M059J (cell line): ENCODE data around the gene LHPP. TPM values are rescaled to one million over a fixed set of nuclear protein-coding genes. Genes with fewer than 3 reads are reported as not detected.
"Not testable (repeated sequence)": the region's sequence is repeated elsewhere in the genome, so short reads cannot be mapped to it uniquely, and the experiment has no call there.

ENCODE experiments used
- DNase-seq: peaks from one replicate; pipeline ENCODE4 v3.0.0-alpha.2; 2012; ENCODE audit warnings: low read depth
- total RNA-seq: library from RNA; depleted of rRNA; stranded (reverse); fragments of >200 nt; shearing (Covaris generic); gene quantifications from 2 replicates; pipeline ENCODE4 v1.2.3, GENCODE V29; 2014

The LHPP gene
- total RNA-seq, 1 experiment from 2014 or later, result 17.3 TPM

DNA sequence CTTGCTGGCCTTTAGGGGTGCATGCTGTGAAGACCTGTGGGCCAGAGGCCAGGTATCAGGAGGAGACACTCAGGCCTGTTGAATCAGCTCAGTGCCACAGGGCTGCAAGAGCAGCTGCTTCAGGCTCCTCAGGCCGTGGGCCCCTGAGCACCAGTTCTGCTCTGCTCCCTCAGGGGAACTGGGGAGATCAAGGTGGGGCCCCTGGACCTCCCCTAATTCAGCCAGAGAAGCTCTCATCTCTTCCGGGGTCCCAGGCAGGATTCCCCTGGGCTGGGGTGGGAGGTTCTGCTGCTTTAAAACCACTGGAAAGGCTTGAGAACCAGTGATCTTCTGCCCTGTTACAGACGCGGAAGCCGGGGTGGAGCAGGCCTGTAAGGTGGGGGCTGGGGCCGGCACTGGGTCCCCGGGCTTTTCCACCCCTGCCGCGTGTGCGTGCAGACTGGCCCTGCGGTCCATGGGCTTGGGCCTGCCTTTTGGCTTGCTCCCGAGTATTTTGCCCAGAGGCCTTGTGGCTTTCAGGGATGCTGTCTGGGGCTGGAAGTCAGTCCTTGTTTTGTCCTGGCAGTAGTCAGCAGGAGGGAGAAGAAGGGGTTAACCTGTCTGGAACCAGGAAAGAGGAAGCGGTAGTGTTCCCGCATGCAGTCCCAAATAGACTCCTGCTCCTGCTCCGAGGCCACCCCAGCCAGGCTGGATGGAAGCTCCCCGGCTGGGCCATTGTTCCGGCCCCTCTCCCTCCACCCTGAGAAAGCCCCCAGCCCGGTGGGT, 74.3 kb downstream of the LHPP start:
- DNase-seq, result no peak

GRCh38 chr10:124536496-124537050, 75.0 kb downstream of the LHPP start:
- no peak for DNase-seq

GRCh38 chr10:124537166-124537725, 75.6 kb downstream of the LHPP start:
- DNase-seq, result no peak

GRCh38 chr10:124537891-124538290, 76.3 kb downstream of the LHPP start:
- no peak for DNase-seq

DNA sequence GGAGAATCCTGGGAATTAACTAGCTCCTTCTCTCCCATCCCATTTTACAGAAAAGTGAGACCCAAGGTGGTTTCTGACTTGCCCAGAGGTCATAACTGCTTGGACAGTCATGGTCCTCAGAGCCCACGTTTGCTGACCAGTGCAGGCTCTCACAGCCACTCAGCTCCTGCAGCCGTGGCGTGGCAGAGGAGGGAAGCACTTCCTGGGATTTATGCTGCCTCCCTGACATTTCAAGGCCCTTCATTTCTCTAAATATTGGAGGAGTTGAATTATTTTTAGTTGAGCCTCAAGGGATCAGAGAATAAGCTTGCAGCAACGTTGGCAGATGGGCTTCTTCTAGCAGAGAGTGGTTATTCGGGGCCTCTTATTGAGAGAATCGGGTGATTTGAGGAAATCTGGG, 77.1 kb downstream of the LHPP start:
- no peak for DNase-seq

DNA sequence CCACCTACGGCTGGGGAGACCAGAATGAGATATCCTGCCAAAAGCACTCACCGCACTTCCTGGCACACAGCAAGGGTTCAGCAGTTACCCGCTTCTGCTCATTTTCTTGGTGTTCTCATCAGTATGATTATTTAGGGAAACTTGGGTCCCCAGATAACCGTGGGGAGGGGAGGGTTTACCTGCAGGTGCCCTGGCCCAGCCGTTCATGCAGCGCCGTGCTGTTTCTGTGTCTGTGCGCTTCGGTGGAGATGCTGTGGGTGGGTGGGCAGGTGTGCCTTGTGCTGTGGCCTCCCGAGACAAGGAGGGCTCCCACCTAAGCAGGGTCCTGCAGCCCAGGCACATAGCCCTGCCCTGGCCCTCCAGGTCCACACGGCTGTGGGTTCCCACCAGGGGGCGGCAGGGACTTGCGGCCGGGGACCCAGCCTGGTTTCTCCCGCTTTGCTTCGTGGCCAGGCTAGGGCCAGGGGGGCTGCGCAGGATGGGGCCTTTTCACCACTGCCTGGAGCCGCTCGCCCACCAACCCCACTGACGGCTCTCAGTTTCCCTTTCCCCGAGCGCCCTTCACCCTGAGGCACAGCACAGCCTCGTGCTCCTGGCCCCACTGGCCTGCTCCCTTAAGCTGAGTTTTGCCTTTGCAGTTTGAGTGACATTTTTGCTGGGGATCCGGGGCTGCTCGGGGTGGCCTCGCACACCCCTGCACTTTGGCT, 78.5 kb downstream of the LHPP start:
- peak; percentile 12 for DNase-seq

DNA sequence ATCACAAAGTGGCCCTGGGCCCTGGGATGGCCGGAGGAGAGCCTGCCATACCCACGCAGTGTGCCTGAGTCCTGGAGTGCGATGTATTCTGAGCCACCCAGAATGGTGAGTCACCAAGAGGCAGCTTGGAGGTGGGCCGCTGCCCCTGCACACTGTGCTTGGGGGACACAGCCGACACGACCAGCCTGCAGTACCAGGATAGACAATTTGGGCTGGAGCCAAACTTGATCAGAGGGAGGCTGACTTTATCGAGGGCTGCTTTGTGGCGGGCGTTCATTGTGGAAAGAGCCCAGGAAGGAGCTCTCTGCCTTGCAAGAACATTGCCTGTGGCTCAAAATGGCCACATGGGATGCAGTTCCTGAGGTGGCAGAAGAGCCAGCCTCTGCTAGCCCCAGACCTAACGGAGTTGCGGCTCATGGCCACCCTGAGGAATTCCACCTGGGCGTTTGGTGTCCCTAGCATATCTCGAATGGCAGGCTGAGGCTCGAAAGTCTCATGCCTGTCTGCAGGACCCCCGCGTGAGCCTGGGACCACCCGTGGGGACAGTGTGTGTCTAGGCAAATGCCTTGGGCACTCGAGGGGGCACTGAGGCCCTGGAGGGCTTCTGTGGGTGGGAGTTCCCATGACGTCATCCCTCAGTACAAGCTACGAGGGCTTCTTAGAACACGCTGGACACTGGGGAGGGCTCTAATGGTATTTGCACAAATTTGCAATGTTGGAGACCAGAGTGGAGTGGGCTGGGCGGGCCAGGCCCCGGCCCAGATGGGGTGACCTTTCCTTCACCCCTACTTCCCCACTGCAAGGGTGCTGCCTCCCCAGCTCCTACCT, 79.7 kb downstream of the LHPP start:
- DNase-seq, result no peak

DNA sequence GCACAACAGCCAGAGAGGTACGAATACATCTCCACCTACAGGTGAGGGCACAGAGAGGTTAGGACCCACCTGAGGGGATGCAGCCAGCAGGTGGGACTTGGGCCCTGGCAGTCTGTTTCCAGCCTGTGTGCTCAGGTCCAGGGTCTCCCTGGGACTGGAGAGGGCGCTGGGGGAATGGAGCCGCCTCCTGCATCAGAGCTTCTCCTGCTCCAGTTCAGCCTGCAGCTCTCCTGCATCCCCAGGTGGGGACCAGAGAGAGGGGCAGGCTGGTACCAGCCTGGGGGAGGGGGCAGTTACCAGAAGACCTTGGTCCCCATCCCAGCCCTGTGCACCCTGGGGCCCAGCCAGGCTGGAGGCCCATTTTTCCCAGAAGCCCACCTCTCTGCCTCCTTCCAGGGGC, 80.7 kb downstream of the LHPP start:
- DNase-seq, result no peak

DNA sequence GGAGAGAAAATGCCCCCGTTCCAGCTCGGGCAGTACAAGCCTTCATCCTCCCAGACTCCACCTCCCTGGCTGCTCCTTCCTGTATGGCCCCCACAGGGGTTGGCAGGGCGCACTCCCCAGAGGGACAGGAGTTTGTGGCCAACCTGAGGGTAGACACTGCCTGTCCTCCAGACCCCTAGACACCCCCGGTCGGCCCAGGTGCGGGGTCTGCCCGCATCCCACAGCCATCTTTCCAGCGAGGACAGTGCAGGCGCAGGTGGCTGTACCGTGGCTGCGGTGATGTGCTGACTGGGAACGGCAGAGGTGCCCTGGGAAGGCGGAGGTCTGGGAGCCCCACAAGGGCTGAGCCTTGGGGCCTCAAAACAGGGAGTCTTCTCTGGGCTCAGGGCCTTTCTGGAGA, 81.5 kb downstream of the LHPP start:
- no peak for DNase-seq

DNA sequence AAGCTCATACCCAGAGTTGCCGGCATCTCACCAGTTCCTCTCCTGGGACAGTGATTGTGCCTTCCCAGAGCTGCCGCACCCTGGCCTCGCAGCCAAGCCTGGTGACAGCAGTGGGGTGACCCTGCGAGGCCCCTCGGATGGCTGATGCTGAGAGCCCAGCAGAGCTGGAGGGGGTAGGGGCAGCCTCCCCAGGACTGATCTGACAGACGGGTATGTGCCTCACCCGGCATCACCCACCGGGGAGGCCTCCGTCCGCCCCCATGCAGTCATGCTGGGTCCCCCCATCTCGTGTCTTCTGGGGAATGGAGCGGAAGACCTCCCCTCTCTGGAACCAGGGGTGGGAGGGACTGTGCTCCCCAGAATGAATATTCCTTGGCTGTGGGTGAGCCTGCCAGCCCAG, 82.3 kb downstream of the LHPP start:
- DNase-seq, result no peak

- DNase-seq, result no peak
Measured at GRCh38 chr10:124544711-124545110, 83.1 kb downstream of the LHPP start.

DNA sequence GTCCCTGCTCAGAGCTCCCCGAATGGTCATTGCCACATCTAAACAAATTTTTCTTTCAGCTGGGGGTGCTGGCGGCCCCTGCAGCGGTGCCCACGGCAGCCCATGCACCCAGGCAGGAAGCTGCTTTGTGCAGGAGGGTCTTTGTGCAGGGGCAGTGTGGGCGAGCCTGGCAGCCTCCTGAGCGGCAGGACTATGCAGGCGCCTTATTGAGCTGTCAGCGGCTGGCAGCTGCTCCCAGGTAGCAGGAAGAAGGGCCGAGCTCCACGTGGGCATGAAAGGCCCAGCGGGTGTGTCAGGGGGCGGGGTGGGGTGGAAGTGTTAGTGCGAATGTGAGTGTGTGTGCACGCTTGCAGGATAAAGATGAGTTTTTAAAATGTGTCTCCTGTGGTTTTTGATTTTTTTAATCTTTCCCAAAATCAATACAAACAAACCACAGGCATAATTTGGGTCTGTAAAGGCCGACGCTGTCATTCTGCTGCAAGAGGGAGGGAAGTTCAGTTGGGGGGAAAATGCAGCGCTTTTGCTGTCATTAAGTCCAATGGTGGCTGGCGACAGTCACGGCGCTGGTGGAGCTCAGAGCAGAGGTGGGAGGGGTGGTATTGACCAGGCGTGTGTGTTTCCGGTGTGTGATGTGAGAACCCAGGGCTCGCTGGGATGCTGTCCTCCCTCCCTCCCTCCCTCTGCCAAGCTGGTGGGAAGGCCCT, 83.9 kb downstream of the LHPP start:
- DNase-seq, result no peak

DNA sequence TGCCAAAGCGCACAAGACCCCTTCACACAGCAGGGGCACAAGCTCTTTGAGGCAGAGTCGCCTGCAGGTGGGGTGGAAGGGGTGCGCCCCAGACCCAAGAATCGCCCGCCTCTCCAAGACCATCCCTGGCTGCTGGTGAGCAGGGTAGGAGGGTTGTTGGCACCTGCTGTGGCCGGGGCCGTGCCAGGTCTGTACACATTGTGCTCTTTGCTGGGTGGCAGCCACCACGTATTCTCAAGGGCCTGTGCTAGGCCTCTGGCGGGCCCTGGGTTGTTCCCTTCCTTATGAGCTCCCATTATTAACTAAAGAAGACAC, 84.4 kb downstream of the LHPP start:
- no peak for DNase-seq

- no peak for DNase-seq
Measured at GRCh38 chr10:124546957-124547646, 85.5 kb downstream of the LHPP start.

DNA sequence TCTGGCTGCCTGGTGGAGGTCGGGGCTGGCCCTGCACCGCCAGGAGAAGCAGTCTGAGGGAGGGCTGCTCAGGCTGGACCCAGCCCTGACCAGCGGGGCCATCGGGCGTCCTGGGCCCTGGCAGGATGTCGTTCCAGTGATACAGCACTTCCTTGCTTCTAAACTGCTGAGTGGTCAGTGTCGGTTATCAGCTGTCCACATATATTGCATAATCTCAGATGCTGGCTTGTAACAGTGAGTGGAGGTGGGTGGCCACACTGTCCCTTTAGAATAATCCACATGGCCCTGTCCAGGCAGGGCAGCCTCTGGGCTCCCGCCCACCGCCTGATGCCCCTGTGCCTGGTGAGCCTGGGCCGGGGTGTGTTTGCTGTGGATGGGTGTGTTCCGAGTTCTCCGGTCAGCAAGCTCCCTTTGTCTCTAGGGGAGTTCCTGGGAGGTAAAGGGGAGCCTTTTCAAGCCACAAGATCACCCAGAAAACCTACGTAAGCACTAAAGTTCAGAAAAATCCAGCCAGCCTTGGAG, 86.1 kb downstream of the LHPP start:
- DNase-seq, result no peak

GRCh38 chr10:124549171-124549570, 87.5 kb downstream of the LHPP start:
- DNase-seq, result not testable (repeated sequence)

DNA sequence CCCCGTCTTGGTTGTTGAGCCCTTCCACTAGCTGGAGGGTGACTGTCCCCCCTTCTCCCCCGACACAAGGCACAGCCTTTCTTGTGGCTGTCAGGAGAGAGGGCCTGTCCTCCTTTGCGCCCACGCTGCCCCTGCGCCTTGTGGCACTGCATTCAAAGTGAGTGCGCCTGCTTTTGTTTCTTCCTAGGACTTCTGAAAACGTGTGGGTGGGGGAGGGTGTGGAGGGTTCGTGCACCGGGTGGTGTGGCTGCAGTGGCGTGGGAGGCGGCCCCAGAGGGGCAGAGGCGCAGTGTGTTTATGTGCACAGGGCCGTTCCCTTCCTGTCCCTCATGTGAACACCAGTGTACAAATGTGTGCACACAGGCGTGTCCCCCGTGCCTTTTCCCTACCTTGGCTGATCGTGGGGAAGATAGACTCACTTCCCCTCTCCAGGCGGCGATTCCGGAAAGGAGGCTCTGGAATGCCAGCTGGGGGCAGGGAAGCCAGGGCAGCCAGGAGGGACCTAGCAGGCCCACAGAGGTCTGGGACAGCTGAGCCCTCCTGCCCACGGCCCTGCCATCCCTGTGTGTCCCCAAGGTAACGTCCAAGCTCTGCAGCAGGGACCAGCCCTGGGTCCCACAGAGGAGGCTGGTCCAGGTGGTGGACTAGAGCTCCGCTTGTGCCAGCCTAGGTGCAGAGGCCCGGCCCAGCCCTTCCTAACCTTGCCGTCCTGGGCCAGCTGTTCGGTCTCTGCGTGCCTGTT, 88.8 kb downstream of the LHPP start:
- no peak for DNase-seq

DNA sequence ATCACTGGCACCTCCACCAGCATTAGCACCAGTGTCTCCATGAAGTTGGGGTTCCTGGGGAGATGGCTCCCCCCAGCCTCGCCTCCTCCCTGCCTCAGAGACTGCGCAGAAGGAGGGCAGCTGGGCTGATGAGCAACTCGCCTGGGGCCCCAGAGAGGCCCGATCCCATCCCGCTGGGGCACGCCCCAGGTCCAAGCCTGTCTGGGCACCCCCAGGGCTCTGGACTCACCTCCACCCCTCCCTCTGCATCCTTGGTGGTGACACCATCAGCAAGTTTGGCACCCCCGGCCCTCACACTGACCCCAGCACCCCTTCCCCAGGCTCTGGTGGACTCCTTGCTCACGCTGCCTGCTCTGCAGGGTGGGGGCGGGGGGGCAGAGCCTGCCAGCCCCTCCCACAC, 89.5 kb downstream of the LHPP start:
- no peak for DNase-seq

- no peak for DNase-seq
Measured at GRCh38 chr10:124551755-124552154, 90.1 kb downstream of the LHPP start.
